ENCODE results near the gene RPS6KA3. TPM values are rescaled to one million over a fixed set of nuclear protein-coding genes. Genes with fewer than 3 reads are reported as not detected.

Gene RPS6KA3
- total RNA-seq, 1 donor from 2014 or later = 21.8 TPM

- no peaks in the 10 kb centered on the region for H3K27me3 Mint-ChIP-seq (ENCODE audit: unreplicated experiment)
- no peak for DNase-seq (ENCODE audit: extremely low spot score, unreplicated experiment)
- H3K36me3 Mint-ChIP-seq (ENCODE audit: unreplicated experiment) = no peaks in the 10 kb centered on the region
- no peak overlapping the region for H3K4me3 Mint-ChIP-seq (ENCODE audit: unreplicated experiment)
- no peak for TF ChIP-seq CTCF (IDR thresholded peaks at IDR 0.05)
- no peaks in the 10 kb centered on the region for H3K4me1 Mint-ChIP-seq (ENCODE audit: unreplicated experiment)
- no peak overlapping the region for H3K27ac Mint-ChIP-seq (ENCODE audit: unreplicated experiment)
- no peaks in the 10 kb centered on the region for H3K9me3 Mint-ChIP-seq (ENCODE audit: unreplicated experiment)
Observed at GRCh38 chrX:20112022-20112774, 154.5 kb downstream of the RPS6KA3 start.

DNA sequence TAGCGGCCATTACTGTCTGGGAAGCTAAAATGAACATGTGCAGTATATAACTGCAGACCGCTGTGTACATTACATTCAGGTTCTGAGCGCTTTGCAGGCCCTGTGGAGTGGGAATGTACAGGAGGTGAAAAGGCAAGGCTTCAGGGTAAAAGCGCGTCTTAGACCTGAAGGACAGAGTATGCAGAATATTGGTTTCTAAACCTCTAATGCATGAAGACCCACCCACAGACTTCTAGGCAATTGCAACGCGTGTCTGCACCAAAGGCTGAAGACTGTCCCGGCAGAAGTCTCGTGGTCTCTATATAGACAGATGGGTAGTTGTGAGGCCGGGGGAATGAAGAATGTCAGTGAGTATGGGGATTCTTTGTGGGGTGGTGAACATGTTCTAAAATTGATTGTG is 155.4 kb downstream of the RPS6KA3 start:
- TF ChIP-seq CTCF (IDR thresholded peaks at IDR 0.05) = no peak
- Mint-ChIP-seq H3K36me3 (ENCODE audit: unreplicated experiment) (no peaks in the 10 kb centered on the region), H3K4me1 (ENCODE audit: unreplicated experiment) (no peaks in the 10 kb centered on the region), H3K9me3 (ENCODE audit: unreplicated experiment) (no peaks in the 10 kb centered on the region), H3K27me3 (ENCODE audit: unreplicated experiment) (no peaks in the 10 kb centered on the region), H3K27ac (ENCODE audit: unreplicated experiment) (no peak overlapping the region), H3K4me3 (ENCODE audit: unreplicated experiment) (no peak overlapping the region)
- DNase-seq (ENCODE audit: extremely low spot score, unreplicated experiment) = no peak

GRCh38 chrX:20101934-20102581 is 164.7 kb downstream of the RPS6KA3 start:
- Mint-ChIP-seq H3K36me3 (ENCODE audit: unreplicated experiment) (no peaks in the 10 kb centered on the region), H3K27me3 (ENCODE audit: unreplicated experiment) (no peaks in the 10 kb centered on the region), H3K9me3 (ENCODE audit: unreplicated experiment) (peaks cover 14% of the 10 kb centered on the region), H3K27ac (ENCODE audit: unreplicated experiment) (no peak overlapping the region), H3K4me1 (ENCODE audit: unreplicated experiment) (no peaks in the 10 kb centered on the region), H3K4me3 (ENCODE audit: unreplicated experiment) (no peak overlapping the region)
- TF ChIP-seq CTCF (IDR thresholded peaks at IDR 0.05) = no peak
- DNase-seq (ENCODE audit: extremely low spot score, unreplicated experiment) = no peak

Other genes starting within 250 kb of the RPS6KA3 start
- gene MAP7D2, start 150.0 kb downstream of the RPS6KA3 start, total RNA-seq = 0.10 and 0.11 TPM in 2 replicates
- gene EIF1AX, start 125.1 kb downstream of the RPS6KA3 start, total RNA-seq = 59.5 and 61.1 TPM in 2 replicates

Data from osteocyte (in vitro differentiated cells).